K562 (cell line): ENCODE measurements around the gene AXIN2. TPM values are rescaled to one million over a fixed set of nuclear protein-coding genes. Genes with fewer than 3 reads are reported as not detected.

Source experiments
- ATAC-seq: fragments of 200-7000 bp; cut with Tn5 transposase; 3 replicates; pipeline ENCODE4 v1.9.1; 2020; ENCODE audit warnings: moderate library complexity
- BruUV-seq: library from RNA; stranded (reverse); fragments of 400-500 nt; replicated peaks from 2 replicates; lab custom pipeline; 2021; lab: Mats Ljungman, UMichigan
- CTCF ChIA-PET: fragments of 300-600 bp; formaldehyde crosslinking; extraction: SDS; loops from one replicate; lab custom pipeline; 2021; ENCODE audit warnings: low intra/inter-chr PET ratio; lab: Yijun Ruan, JAX
- POLR2A ChIA-PET: fragments of 300-600, 350-650 bp; sonication (Branson Sonifier 250); formaldehyde crosslinking; extraction: SDS; loops from one replicate; lab custom pipeline; 2021; ENCODE audit warnings: antibody characterized with exemption, inconsistent platforms; lab: Yijun Ruan, JAX
- DNase-seq, 4 experiments: peaks; one replicate each; pipeline versions ENCODE4 v3.0.0 to v3.0.0-alpha.2; 2011 to 2018; ENCODE audit warnings: low spot score in 3 of 4, mixed read lengths in 3 of 4; ENCODE audit errors: extremely low read depth in 1 of 4
- FAIRE-seq: peaks from 2 replicates; lab custom pipeline; 2011; peaks lifted over from hg19 to GRCh38; lab: Jason Lieb, UNC
- H2AFZ ChIP-seq: 2 replicates; pipeline ENCODE4 v1.6.0; 2011; ENCODE audit warnings: low read depth, low read length, control low read depth, inconsistent platforms
- H3K27ac ChIP-seq: fragments of 200-600 bp; 3 replicates; pipeline ENCODE4 v1.8.0; 2011; ENCODE audit warnings: low read depth, mild to moderate bottlenecking, control low read depth, inconsistent platforms, low read length, moderate library complexity, mixed read lengths; ENCODE audit errors: extremely low read depth
- H3K27me3 ChIP-seq, 2 experiments: fragments of 300-600 bp in 1 of 2; 2 replicates in 1 of 2; 3 replicates in 1 of 2; pipeline versions ENCODE4 v1.6.0 to v1.8.0; 2011; ENCODE audit warnings: inconsistent platforms in 2 of 2, low read length in 2 of 2, mild to moderate bottlenecking in 1 of 2, mixed read lengths in 1 of 2, moderate library complexity in 1 of 2; ENCODE audit not compliant: control insufficient read depth in 2 of 2, insufficient read depth in 2 of 2
- H3K36me3 ChIP-seq: fragments of 300-600 bp; 3 replicates; pipeline ENCODE4 v1.8.0; 2011; ENCODE audit warnings: mild to moderate bottlenecking, low read length, inconsistent platforms; ENCODE audit not compliant: control insufficient read depth, insufficient read depth
- H3K4me1 ChIP-seq, 2 experiments: fragments of 200-600 bp in 1 of 2; replicated peaks in 1 of 2; 2 replicates in 1 of 2; 3 replicates in 1 of 2; pipeline versions ENCODE4 v1.5.1 to v1.8.0; 2011; ENCODE audit warnings: inconsistent platforms in 2 of 2, low read length in 2 of 2, mild to moderate bottlenecking in 1 of 2, mixed read lengths in 1 of 2, moderate library complexity in 1 of 2; ENCODE audit not compliant: control insufficient read depth in 2 of 2, insufficient read depth in 2 of 2
- H3K4me2 ChIP-seq: 2 replicates; pipeline ENCODE4 v1.6.1; 2011; ENCODE audit warnings: low read length, control low read depth, inconsistent platforms, mixed read lengths; ENCODE audit not compliant: insufficient read depth
- H3K4me3 ChIP-seq: fragments of 200-600 bp; sonication (generic), shearing (Covaris generic); 2 replicates; pipeline ENCODE4 v1.5.1; 2016; ENCODE audit warnings: control low read depth, inconsistent platforms
- H3K79me2 ChIP-seq: fragments of 200-600 bp; 3 replicates; pipeline ENCODE4 v1.8.0; 2011; ENCODE audit warnings: low read length, inconsistent platforms; ENCODE audit not compliant: control insufficient read depth, insufficient read depth
- H3K9ac ChIP-seq, 2 experiments: 2 replicates each; pipeline versions ENCODE4 v1.6.0 to v1.6.1; 2011; ENCODE audit warnings: low read depth in 2 of 2, low read length in 2 of 2, control low read depth in 1 of 2, inconsistent platforms in 1 of 2, mild to moderate bottlenecking in 1 of 2, mixed read lengths in 1 of 2; ENCODE audit not compliant: insufficient read depth in 1 of 2
- H3K9me1 ChIP-seq: one replicate; pipeline ENCODE4 v1.6.0; 2011; ENCODE audit warnings: inconsistent platforms, mild to moderate bottlenecking, low read length, moderate library complexity; ENCODE audit not compliant: control insufficient read depth, insufficient read depth
- H3K9me3 ChIP-seq: replicated peaks from 2 replicates; pipeline ENCODE4 v1.5.1; 2011; ENCODE audit warnings: low read depth, low read length, inconsistent platforms; ENCODE audit not compliant: control insufficient read depth, insufficient read depth
- H4K20me1 ChIP-seq: replicated peaks from 2 replicates; pipeline ENCODE4 v1.6.1; 2011; ENCODE audit warnings: low read length, inconsistent platforms, mixed read lengths; ENCODE audit not compliant: control insufficient read depth, insufficient read depth
- ELF4 ChIP-seq: fragments of 450-650 bp; formaldehyde crosslinking; IDR thresholded peaks from 2 replicates; pipeline ENCODE4 v1.4.0; 2022; ENCODE audit warnings: missing genetic modification characterization
- GABPB2 ChIP-seq: fragments of 250-450 bp; sonication (Bioruptor Pico); conservative IDR thresholded peaks from 2 replicates; pipeline ENCODE4 v1.5.1; 2021; ENCODE audit warnings: mild to moderate bottlenecking
- MCM5 ChIP-seq: fragments of 450-650 bp; IDR thresholded peaks from 2 replicates; pipeline ENCODE4 v1.6.1; 2016; ENCODE audit warnings: low read depth
- PHF20 ChIP-seq: fragments of 450-650 bp; IDR thresholded peaks from 2 replicates; pipeline ENCODE4 v1.6.1; 2018; ENCODE audit not compliant: partially characterized antibody
- RBM15 ChIP-seq: fragments of 200-400 bp; formaldehyde crosslinking; IDR thresholded peaks from 2 replicates; pipeline ENCODE4 v1.6.1; 2018; ENCODE audit warnings: mild to moderate bottlenecking, low read length, moderate library complexity; ENCODE audit not compliant: insufficient read depth
- SMARCC2 ChIP-seq: fragments of 450-650 bp; IDR thresholded peaks from 2 replicates; pipeline ENCODE4 v1.6.1; 2017; ENCODE audit warnings: antibody characterized with exemption, moderate library complexity, mild to moderate bottlenecking, low read depth
- STAT5B ChIP-seq: fragments of 250-450 bp; sonication (Bioruptor Pico); IDR thresholded peaks from 2 replicates; pipeline ENCODE4 v1.8.0; 2021; ENCODE audit warnings: mild to moderate bottlenecking, inconsistent platforms
- ZNF77 ChIP-seq: fragments of 250-450 bp; sonication (Bioruptor Pico); IDR thresholded peaks from 2 replicates; pipeline ENCODE4 v1.5.0; 2020
- WGBS: fragments of 100-300 bp; shearing (Covaris generic); methylation state at CpG from one replicate; pipeline ENCODE4 v1.1.6; 2016; ENCODE audit warnings: low coverage, mixed read lengths; ENCODE audit not compliant: insufficient coverage; ENCODE audit errors: missing lambda C conversion rate; 5-methylcytosine and 5-hydroxymethylcytosine counted together
- in situ Hi-C: fragments of 300-500 bp; cut with MboI; formaldehyde crosslinking; loops from 4 replicates; pipeline ENCODE4 v1.15.0; 2018; ENCODE audit warnings: inconsistent platforms, mixed read lengths
- intact Hi-C: fragments of 100-400 bp; cut with micrococcal nuclease; formaldehyde crosslinking; loops from 2 replicates; pipeline ENCODE4 v1.14.2; 2022
- polyA plus RNA-seq, 8 experiments: library from polyadenylated mRNA; depleted of rRNA in 4 of 8; stranded (reverse) in 5 of 8; unstranded in 3 of 8; fragments of >200 nt; fragmentation: Nextera tagmentation in 2 of 8; fragmentation: Illumina TruSeq in 1 of 8; extraction: Ambion mirVana in 2 of 8; extraction: Trizol in 1 of 8; gene quantifications; 2 replicates each; pipeline versions ENCODE4 v1.2.1 to v1.2.3, GENCODE V29; 2011 to 2014; ENCODE audit warnings: inconsistent platforms in 1 of 8, missing spikeins in 1 of 8
- total RNA-seq, 7 experiments: library from RNA; depleted of rRNA in 6 of 7; stranded (reverse); fragments of >200 nt in 6 of 7; fragmentation: Illumina TruSeq in 2 of 7; extraction: Trizol in 2 of 7; gene quantifications; 2 replicates each; pipeline versions ENCODE4 v1.2.1 to v1.2.3, GENCODE V29; 2011 to 2021; ENCODE audit warnings: low replicate concordance in 1 of 7
- TF ChIP-seq, protein P1 (sequence below): fragments of 450-650 bp; IDR thresholded peaks from 2 replicates; pipeline ENCODE4 v1.6.1; 2016; ENCODE audit warnings: mild to moderate bottlenecking, moderate library complexity
- TF ChIP-seq, protein P2 (sequence below): sonication (generic); IDR thresholded peaks from 2 replicates; pipeline ENCODE4 v1.6.1; 2016

The AXIN2 gene
- total and polyA plus RNA-seq, 9 of the 15 experiments (the other 6 are each of a cell fraction or from before 2014, with no cell fraction given), result 0.21 to 3.3 (median 1.2) TPM

DNA sequence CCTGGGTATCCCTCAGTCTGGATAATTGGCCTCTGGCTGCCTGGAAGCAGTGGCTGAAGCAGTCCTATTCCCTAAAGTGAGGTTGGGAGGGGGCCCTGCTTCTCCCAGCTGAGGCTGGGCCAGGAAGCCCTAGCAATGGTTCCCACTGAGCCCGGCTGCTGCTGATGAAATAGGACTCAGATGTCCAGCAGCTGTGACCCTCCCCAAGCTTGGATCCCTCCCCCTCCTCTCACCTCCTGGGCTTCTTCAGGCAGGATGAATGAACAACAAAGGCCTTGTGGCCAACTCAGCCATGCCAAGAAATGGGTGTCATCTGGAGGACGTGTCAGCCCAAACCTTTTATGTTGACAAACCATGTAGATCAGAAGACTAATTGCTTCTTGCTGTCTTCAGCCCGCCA lies 42.0 kb downstream of the AXIN2 start:
- no peaks in the 10 kb centered on the region for H3K9me3 ChIP-seq
- CTCF ChIA-PET, result no interaction called here

More for the DNA sequence above, 42.0 kb downstream of the AXIN2 start:
- Histone ChIP-seq H3K4me3 (no peak overlapping the region), H2AFZ (no peak overlapping the region), H3K79me2 (no peaks in the 10 kb centered on the region), H3K4me2 (no peak overlapping the region), H4K20me1 (no peaks in the 10 kb centered on the region), H3K27ac (no peak overlapping the region), H3K9ac (no peak overlapping the region), H3K27me3 (peaks cover 2 to 30% of the 10 kb centered on the region in 2 experiments; a peak in 4 of 5 replicates), H3K36me3 (no peaks in the 10 kb centered on the region), H3K9me1 (no peaks in the 10 kb centered on the region), H3K4me1 (no peaks in the 10 kb centered on the region)
- intact Hi-C loops, result no loop called here
- POLR2A ChIA-PET, result no interaction called here
- 0% methylated on average over 3 of the region's 3 CpGs for WGBS
- in situ Hi-C loops, result no loop called here
- no peak for ATAC-seq
- BruUV-seq, result no TSS peak
- no peak for TF ChIP-seq SMARCC2
- no peak for TF ChIP-seq ZNF77 (CRISPR knock-in tag)
- TF ChIP-seq MCM5, result no peak
- TF ChIP-seq, protein P1, sequence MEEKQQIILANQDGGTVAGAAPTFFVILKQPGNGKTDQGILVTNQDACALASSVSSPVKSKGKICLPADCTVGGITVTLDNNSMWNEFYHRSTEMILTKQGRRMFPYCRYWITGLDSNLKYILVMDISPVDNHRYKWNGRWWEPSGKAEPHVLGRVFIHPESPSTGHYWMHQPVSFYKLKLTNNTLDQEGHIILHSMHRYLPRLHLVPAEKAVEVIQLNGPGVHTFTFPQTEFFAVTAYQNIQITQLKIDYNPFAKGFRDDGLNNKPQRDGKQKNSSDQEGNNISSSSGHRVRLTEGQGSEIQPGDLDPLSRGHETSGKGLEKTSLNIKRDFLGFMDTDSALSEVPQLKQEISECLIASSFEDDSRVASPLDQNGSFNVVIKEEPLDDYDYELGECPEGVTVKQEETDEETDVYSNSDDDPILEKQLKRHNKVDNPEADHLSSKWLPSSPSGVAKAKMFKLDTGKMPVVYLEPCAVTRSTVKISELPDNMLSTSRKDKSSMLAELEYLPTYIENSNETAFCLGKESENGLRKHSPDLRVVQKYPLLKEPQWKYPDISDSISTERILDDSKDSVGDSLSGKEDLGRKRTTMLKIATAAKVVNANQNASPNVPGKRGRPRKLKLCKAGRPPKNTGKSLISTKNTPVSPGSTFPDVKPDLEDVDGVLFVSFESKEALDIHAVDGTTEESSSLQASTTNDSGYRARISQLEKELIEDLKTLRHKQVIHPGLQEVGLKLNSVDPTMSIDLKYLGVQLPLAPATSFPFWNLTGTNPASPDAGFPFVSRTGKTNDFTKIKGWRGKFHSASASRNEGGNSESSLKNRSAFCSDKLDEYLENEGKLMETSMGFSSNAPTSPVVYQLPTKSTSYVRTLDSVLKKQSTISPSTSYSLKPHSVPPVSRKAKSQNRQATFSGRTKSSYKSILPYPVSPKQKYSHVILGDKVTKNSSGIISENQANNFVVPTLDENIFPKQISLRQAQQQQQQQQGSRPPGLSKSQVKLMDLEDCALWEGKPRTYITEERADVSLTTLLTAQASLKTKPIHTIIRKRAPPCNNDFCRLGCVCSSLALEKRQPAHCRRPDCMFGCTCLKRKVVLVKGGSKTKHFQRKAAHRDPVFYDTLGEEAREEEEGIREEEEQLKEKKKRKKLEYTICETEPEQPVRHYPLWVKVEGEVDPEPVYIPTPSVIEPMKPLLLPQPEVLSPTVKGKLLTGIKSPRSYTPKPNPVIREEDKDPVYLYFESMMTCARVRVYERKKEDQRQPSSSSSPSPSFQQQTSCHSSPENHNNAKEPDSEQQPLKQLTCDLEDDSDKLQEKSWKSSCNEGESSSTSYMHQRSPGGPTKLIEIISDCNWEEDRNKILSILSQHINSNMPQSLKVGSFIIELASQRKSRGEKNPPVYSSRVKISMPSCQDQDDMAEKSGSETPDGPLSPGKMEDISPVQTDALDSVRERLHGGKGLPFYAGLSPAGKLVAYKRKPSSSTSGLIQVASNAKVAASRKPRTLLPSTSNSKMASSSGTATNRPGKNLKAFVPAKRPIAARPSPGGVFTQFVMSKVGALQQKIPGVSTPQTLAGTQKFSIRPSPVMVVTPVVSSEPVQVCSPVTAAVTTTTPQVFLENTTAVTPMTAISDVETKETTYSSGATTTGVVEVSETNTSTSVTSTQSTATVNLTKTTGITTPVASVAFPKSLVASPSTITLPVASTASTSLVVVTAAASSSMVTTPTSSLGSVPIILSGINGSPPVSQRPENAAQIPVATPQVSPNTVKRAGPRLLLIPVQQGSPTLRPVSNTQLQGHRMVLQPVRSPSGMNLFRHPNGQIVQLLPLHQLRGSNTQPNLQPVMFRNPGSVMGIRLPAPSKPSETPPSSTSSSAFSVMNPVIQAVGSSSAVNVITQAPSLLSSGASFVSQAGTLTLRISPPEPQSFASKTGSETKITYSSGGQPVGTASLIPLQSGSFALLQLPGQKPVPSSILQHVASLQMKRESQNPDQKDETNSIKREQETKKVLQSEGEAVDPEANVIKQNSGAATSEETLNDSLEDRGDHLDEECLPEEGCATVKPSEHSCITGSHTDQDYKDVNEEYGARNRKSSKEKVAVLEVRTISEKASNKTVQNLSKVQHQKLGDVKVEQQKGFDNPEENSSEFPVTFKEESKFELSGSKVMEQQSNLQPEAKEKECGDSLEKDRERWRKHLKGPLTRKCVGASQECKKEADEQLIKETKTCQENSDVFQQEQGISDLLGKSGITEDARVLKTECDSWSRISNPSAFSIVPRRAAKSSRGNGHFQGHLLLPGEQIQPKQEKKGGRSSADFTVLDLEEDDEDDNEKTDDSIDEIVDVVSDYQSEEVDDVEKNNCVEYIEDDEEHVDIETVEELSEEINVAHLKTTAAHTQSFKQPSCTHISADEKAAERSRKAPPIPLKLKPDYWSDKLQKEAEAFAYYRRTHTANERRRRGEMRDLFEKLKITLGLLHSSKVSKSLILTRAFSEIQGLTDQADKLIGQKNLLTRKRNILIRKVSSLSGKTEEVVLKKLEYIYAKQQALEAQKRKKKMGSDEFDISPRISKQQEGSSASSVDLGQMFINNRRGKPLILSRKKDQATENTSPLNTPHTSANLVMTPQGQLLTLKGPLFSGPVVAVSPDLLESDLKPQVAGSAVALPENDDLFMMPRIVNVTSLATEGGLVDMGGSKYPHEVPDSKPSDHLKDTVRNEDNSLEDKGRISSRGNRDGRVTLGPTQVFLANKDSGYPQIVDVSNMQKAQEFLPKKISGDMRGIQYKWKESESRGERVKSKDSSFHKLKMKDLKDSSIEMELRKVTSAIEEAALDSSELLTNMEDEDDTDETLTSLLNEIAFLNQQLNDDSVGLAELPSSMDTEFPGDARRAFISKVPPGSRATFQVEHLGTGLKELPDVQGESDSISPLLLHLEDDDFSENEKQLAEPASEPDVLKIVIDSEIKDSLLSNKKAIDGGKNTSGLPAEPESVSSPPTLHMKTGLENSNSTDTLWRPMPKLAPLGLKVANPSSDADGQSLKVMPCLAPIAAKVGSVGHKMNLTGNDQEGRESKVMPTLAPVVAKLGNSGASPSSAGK, result no peak
- no peak for TF ChIP-seq STAT5B (CRISPR knock-in tag)
- TF ChIP-seq ELF4, result no peak
- no peak for TF ChIP-seq PHF20
- TF ChIP-seq, protein P2, sequence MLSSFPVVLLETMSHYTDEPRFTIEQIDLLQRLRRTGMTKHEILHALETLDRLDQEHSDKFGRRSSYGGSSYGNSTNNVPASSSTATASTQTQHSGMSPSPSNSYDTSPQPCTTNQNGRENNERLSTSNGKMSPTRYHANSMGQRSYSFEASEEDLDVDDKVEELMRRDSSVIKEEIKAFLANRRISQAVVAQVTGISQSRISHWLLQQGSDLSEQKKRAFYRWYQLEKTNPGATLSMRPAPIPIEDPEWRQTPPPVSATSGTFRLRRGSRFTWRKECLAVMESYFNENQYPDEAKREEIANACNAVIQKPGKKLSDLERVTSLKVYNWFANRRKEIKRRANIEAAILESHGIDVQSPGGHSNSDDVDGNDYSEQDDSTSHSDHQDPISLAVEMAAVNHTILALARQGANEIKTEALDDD, result no peak
- TF ChIP-seq RBM15, result no peak
- no peak for TF ChIP-seq GABPB2 (CRISPR knock-in tag)
- no peak for DNase-seq
- no peak for FAIRE-seq
